GM18873 (cell line): ENCODE results near the gene CTSZ.
A peak's percentile ranks its signal among the peaks of the same experiment; 100 is the strongest.
"Not testable (repeated sequence)": the region's sequence is repeated elsewhere in the genome, so short reads cannot be mapped to it uniquely, and the experiment has no call there.

Experiments
- ATAC-seq: cut with Tn5 transposase; IDR thresholded peaks from one replicate; pipeline ENCODE4 v1.9.1; 2021; ENCODE audit warnings: mild to moderate bottlenecking, moderate library complexity, moderate number of reproducible peaks; ENCODE audit not compliant: unreplicated experiment, low FRiP score

The CTSZ gene

DNA sequence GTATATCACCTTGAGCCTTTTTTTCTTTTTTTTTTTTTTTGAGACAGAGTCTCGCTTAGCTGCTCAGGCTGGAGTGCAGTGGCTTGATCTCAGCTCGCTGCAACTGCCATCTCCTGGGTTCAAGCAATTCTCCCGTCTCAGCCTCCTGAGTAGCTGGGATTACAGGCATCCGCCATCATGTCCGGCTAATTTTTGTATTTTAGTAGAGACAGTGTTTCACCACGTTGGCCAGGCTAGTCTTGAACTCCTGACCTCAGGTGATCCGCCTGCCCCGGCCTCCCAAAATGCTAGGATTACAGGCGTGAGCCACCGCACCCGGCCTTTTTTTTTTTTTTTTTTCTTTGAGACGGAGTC lies 24.0 kb downstream of the CTSZ start:
- ATAC-seq: not testable (repeated sequence)

DNA sequence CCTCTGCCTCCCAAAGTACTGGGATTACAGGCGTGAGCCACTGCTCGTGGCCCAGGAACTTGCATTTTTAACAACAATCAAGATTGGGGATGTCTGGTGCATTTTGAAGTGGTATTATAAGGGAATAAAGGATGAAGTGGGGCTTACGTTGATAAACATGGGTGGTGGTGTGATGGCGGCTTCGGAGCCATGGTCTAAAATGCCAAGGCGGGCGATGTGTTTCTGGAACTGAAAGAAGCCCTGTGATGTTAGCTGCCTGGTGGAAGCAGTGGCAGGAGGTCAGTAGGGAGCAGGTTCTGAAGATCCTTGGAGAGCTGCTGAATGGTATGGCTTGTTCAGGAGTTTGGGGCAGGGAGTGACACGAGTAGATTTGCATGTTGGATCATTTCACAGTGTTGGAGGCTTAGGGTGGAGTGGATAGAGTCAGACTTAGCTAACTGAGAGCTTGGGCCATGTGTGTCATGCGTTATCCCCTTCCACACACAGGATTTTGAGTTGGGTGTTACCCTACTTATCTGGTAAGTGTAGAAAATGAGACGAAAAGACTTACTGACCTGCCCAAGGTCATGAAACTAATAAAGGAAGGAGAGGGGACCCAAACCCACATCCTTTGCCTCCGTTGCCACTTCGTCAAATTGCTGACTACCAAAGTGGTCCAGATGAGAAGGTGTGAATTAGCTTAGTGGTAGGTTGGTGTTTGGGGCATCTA lies 24.5 kb downstream of the CTSZ start:
- ATAC-seq: no peak

DNA sequence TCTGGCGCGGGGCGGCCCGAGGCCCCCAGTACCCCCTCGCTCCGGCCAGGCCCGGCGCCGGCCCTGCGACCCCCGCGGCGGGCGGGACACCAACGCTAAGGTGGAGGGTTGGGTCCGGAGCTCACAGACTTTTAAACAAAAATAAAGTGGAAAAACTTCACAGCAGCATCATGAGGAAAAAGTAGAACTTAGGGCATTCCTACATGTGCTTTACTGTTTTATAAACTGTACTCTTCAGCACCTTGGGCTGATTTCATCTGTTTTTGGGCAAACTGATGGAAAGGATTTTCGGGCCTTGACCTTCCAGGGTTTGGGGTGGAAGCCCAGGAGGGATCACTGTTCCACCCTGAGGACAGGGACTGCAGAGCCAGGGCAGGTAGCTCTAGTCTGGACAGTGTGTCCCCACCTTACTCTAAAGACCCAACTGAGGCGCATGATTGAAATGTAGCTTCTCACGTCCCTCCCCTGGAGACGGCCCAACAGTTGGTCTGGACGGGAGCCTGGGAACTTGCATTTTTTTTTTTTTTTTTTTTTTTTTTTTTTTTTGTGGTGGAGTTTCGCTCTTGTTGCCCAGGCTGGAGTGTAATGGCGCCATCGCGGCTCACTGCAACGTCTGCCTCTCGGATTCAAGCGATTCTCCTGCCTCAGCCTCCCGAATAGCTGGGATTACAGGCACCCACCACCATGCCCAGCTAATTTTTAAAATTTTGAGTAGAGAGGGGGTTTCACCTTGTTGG lies 25.3 kb downstream of the CTSZ start:
- no peak for ATAC-seq

DNA sequence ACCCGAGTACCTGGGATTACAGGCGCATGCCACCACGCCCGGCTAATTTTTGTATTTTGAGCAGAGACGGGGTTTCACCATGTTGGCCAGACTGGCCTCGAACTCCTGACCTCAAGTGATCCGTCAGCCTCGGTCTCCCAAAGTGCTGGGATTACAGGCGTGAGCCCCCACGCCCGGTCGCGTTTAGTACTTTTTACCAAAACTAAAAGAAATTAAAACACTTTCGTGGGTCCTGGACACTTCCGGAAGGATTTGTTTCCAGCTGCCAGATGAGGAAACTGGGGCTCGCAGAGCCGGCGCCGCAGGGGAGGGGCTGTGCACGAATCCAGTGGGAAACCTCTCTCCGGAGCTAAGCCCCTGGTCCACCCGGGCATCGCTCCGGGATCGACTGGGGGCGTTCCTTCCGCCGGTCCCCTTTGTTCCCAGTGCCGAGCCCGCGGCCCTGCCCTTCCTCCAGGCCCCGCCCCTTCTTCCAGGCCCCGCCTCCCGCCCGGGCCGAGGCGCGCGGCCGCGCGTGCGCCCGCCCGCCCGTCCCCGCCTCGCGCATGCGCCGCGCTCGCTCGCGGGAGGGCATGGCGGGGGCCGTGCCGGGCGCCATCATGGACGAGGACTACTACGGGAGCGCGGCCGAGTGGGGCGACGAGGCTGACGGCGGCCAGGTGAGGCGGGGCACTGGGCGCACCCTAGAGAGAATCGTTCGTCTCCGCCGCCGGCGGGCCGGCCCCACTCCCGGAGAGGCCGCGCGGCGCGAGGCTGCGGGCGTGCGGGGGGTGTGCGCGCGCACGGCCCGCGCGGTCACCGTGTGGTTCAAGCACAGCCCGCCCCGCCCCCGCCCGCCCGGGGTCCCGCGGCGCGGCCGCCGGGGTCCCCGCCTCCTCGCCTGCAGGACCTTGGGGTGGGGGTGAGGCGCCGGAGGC lies 26.1 kb downstream of the CTSZ start, which contains the start of gene NELFCD:
Gene NELFCD (plus strand): TSS at position 546 of the 917 bp plus-strand sequence. CDS start 54 bp downstream, at position 600.
- peak; percentile 60 for ATAC-seq

DNA sequence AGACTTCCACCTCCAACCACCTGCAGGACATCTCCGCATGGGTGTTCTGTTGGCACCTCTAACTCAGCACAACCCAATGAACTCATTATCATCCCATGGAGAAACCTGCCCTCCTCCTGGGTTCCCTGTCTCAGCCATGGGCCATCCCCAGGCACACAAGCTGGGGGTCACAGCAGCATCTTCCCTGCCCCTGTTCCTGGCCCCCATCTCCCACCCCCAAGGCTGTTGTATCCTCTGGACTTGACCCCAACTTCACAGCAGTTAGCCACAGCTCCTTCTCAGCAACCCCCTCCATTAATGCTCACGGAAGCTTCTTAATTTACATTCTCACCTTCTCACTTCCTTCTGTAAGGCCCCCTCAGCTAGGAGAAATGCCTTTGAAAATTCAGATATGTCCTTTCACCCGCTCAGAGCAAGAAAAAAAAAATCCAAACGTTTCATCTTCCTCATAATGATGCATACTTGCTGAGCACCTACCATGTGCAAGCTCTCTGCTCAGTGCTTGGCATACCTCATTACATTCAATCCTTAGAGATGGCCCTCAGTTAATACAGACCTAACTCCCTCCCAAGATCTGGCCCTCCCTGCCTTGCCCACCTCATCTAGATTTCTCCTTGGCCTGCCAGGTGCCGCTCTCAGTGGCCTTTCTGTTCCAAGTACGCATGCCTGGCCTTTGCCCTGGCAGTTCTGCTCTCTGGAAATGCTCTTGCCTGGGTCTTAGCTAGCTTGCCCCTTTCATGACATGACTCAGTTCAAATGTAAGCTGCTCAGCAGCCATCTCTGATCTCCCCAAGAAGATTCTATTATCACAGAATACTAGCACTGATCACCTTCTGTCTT lies 28.5 kb downstream of the CTSZ start:
- no peak for ATAC-seq

DNA sequence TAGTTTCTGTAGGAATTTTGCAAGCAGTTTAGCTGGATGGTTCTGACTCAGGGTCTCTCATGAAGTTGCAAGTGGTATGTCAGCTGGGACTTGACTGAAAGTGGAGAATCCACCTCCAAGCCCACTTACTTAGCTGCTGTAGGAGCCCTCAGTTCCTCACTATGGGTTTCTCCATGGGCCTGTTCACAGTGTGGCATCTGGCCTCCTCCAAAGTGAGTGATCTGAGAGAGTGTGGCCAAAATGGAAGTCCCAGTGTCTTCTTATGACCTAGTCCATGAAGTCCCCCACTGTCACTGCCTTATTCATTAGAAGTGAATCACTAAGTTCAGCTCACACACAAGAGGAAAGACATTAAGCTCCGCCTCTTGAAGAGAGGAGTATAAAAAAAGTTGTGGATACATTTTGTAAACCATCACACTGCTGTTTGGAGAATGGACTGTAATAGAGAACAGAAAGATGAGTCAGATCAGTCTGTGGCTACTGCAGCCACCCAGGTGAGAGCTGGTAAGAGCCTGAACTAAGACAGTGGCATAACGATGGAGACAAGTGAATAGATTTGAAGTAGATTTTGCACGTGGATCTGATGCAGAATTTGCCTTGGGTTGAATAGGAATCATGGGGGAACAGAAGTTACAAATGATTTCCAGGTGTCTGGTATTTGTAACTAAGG lies 30.9 kb downstream of the CTSZ start:
- no peak for ATAC-seq

DNA sequence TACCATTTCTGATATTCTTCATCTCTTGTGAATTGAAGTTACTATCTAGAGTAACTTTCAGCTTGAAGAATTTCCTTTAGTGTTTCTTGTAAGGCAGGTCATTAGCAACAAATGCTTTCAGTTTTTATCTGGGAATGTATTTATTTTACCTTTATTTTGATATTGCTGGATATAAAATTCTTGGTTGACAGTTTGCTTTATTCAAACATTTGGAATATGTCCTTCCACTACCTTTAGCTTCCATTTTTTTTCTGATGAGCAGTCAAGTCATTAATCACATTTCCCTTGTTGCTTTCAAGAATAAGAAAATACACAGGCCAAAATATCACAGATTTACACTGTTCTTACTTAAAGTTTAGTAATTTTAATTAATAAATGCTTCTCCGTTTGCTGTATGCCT lies 31.7 kb downstream of the CTSZ start:
- no peak for ATAC-seq

DNA sequence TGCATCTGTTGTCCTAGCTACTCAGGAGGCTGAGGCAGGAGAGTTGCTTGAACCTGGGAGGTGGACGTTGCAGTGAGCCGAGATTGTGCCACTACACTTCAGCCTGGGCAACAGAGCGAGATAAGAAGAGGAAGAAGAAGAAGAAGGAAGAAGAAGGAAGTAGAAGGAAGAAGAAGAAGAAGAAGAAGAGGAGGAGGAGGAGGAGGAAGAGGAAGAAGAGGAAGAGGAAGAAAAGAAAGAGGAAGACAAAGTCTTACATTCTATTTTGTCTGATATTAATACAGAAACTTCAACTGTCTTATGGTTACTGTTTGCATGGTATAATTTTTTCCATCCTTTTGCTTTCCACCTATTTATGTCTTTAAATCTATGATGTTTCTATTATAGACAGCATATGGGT lies 33.2 kb downstream of the CTSZ start:
- ATAC-seq: no peak

DNA sequence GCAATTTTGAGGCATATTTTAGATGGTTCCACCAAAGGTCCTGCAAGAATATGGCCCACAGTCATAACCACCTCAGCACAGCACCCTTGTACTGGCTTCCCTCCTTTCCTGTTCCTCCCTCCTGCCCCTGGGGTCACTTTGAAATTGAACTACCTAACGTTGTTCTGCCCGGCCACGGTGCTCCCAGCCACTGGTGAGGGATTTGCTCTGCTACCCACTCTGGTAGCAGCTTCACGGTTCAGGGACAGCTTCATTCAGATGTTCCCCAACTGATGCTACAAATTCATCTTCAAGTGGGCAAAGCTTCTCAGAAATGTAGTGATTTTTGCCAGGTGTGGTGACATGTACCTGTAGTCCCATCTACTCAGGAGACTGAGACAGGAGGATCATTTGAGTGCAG lies 33.9 kb downstream of the CTSZ start:
- no peak for ATAC-seq

DNA sequence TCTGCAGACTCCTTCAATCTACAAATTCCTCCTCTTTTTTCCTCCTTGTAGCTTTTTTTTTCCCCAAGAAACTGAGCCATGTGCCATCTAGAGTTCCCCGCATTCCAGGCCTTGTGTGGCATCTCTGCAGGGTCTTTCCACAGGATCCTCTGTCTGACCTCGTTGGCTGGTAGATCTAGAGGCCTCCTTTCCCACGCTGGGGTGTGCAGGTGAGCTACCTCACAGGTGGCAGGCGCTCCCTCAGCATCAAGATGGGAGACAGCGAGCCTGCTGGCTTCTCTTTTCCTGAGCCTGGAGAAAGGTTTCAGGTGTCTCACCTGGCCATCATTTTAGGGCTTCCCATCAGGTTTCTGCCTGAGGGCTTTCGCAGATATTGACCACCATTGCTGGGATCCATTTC lies 35.6 kb downstream of the CTSZ start:
- no peak for ATAC-seq

DNA sequence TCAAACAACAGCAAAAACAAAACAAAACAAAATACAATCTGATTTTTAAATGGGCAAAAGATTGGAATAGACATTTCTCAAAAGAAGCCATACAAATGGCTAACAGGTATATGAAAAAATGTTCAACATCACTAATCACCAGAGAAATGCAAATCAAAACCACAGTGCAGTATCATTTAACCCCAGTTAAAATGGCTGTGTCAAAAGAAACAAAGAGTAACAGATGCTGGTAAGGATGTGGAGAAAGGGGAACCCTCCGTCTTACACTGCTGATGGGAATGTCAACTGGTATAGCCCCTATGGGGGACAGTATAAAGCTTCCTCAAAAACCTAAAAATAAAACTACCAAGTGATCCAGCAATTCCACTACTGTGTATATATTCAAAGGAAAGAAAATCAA lies 36.9 kb downstream of the CTSZ start:
- no peak for ATAC-seq

DNA sequence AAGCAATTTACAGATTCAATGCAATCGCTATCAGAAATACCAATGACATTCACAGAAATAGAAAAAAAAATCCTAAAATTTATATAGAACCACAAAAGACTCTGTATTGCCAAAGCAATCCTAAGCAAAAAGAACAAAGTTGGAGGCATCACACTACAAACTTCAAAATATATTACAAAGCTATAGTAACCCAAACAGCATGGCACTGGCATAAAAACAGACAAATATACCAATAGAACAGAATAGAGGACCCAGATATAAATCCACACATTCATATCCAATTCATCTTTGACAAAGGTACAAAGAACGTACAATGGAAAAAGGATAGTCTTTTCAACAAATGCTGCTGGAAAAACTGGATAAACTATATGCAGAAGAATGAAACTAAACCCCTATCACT lies 37.6 kb downstream of the CTSZ start:
- ATAC-seq: no peak

DNA sequence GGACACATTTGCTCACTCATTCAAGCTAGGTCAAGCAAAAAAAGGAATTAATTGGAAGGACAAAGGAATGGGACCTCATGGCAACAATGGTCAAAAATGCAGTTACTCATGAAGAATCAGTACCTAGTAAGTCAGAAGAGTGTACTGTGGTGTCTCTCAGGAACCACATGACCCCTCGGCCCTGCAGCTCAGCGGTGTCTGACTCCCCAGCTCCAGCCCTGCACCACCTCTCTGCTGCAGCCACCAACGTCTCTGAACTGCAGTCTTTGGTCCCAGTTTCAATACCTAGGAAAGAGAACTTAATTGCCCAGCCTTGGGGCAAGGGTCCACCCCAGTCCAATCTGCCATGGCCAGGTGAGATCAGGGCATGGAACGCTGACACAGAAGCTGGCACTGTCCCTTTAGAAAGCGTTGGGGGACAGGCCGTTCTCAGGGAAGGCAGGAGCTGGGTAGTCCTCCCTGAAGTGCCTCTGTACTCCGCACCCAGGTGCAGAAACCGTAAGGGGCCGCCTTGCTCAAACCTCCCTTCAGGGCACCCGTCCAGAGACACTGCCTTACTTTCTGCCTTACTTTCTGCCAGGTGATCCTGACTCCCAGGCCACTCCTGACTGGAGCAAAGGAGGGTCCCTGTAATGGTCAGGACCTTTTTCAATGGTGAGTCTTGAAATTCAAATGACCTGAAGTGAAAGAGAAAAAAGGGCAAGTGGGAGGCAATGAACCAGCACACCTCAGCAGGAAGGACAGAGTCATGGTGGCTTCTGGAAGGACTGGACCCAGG lies 39.2 kb downstream of the CTSZ start:
- ATAC-seq: no peak

DNA sequence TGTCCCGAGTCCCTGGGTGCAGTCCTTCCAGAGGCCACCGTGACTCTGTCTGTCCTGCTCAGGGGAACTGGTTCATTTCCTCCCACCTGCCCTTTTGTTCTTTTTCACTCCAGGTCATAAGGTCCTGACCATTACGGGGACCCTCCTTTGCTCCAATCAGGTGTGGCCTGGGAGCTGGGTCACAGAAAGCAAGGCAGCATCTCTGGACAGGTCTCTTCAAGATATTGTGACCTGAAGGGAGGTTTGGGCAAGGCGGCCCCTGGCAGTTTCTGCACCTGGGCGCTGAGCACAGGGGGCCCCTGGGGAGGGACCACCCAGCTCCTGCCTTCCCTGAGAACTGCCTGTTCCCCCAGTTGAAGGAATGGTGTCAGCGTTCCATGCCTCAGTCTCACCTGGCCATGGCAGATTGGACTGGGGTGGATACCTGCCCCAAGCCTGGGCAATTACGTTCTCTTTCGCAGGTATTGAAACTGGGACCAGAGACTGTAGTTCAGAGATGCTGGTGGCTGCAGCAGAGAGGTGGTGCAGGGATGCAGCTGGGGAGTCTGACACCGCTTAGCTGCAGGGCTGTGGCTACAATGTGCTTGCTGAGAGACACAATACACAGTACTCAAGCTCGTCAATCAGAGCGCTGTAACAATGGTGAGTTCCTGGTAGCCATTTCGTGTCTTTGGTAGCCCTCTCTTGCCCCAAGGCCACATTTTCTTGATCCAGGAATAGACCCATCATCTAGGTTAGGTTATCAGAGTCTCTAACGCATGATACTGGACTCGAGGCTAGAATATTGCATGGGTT lies 41.6 kb downstream of the CTSZ start:
- ATAC-seq: no peak

DNA sequence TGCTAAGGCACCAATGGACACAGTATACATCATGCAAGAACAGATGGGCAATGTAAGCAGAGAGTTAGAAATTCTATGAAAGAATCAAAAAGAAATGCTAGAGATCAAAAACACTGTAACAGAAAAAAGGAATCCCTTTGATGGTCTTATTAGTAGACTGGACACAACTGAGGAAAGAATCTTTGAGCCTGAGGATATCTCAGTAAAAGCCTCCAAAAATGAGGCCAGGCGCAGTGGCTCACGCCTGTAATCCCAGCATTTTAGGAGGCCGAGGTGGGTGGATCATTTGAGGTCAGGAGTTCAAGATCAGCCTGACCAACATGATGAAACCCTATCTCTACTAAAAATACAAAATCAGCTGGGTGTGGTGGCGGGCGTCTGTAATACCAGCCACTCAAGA lies 43.1 kb downstream of the CTSZ start:
- ATAC-seq: not testable (repeated sequence)

DNA sequence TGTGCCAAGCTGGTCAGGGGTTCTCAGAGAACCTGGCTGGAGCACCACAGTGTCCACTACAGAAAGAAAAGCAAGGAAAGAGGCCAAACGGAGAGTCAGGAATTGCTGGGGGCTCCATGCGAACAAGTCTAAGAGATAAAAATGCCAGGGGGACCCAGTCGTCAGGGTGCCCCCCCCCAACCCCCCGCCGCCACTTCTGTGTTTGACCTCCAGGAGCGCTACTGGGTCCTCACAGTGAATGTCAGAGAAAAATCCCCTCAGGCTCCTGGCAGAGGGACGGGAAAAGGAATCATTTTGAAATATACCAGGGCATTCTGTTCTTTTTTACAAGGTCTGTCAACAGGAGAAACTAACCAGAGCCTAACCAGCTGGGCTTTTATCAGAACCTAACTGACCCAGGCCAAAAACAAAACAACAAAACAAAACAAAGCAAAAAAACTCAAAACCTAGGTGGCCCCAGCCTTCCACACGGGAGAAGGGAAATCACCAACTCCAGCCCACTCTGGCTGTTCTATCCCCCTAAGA lies 43.9 kb downstream of the CTSZ start:
- ATAC-seq: no peak

DNA sequence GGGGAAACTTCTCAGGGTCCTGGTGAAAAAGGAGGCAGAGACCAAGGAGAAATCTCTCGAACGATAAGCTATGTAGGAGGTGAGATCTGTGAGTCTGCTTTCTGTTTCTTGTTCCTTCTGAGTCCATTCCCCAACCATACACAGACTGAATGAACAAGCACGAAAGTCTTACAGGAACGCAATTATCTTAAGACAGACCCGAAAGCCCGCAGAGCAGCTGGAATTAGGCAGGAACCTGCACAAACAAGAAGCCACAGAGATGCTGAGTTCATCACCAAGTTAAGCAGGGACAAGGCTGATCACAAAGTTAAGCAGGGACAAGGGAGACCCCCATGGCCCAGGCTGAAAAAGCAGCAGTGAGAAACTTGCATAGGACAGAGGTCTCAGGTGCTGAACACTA lies 47.4 kb downstream of the CTSZ start:
- ATAC-seq: no peak

DNA sequence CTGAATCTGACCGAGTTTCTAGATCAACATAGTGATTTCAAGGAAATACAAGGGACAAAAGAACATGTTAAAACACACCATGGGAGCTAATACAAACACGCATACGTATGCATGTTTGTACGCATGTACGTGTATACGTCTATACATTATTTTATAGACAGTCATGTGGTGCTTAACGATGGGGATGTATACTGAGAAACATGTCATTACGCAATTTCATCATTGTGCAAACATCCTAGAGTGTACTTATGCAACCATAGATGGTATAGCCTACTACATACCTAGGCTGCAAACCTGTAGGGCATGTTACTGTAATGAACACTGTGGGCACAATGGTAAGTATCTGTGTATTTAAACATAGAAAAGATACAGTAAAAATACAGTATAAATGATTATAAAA lies 51.0 kb downstream of the CTSZ start:
- ATAC-seq: no peak
